HG03575 (cell line): ENCODE data around the gene ANXA9.

Experiments used
- ATAC-seq: cut with Tn5 transposase; IDR thresholded peaks from one replicate; pipeline ENCODE4 v1.9.1; 2021; ENCODE audit not compliant: unreplicated experiment, insufficient number of reproducible peaks, low FRiP score; ENCODE audit errors: extremely low read depth

Gene ANXA9

GRCh38 chr1:151000408-151000807 lies 18.3 kb downstream of the ANXA9 start:
- ATAC-seq: no peak

- ATAC-seq: no peak
Observed at GRCh38 chr1:151001602-151002001, 19.5 kb downstream of the ANXA9 start.

GRCh38 chr1:151002051-151002450 lies 20.0 kb downstream of the ANXA9 start:
- ATAC-seq: no peak

- no peak for ATAC-seq
Observed at GRCh38 chr1:151002611-151003010, 20.5 kb downstream of the ANXA9 start.

DNA sequence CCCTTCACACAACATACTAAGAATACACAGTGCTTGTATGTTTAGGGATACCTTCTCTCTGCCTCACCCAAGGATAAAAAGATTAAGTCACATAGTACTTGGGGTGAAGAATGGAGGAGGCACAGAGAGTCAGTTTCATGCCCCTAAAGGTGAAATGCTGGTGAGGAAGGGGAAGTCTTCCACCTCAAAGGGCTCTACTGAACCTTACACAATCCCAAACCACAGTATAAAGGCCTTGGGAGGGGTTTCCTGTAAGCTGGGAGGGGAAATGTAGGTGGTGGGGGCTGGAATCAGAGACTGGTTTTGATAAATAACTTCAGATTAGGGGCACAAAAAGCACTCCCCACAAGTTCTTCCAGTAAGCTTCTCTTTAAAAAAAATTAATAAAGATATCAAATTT lies 21.1 kb downstream of the ANXA9 start:
- no peak for ATAC-seq

- ATAC-seq: no peak
Observed at GRCh38 chr1:151005729-151006319, 23.7 kb downstream of the ANXA9 start.

DNA sequence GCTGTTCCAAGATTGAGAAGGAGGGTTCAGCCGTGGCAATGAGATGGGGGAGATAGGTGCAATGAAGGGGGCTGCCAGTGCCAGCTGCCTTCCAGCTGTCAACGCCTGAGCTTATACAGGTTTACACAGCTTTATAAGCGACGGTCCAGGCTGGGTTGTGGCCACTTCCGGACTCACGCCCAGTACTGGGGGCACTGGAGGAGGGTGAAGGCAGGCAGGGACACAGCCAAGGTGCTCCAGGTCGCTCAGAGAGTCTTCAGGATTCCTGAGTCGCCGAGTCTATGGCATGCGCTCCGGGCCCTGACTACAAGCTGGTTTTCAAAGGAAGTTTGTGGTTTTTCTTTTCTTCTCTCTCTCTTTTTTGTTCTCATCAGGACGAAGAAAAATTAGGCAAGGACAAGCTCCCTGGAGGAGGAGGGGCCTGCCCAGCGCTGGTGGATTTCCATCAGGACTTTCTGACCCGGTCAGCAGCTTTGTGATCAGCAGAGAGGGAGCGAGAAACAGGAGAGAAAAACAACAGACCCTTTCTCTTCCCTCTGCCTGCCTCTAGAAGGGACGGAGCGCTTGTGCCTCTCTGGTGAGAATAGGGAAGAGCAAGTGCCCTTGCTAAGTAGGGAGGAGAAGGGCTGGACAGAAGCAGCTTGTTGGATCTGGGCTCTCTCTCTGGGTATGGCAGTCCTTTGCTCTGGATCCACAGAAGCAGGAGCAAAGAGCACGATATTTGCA lies 24.4 kb downstream of the ANXA9 start, which contains the start of gene MINDY1:
Gene MINDY1 (minus strand): TSS at position 576 of the 726 bp plus-strand sequence. CDS start 4,285 bp downstream, outside the sequence.
- no peak for ATAC-seq

- no peak for ATAC-seq
Observed at GRCh38 chr1:151007853-151008243, 25.8 kb downstream of the ANXA9 start.

DNA sequence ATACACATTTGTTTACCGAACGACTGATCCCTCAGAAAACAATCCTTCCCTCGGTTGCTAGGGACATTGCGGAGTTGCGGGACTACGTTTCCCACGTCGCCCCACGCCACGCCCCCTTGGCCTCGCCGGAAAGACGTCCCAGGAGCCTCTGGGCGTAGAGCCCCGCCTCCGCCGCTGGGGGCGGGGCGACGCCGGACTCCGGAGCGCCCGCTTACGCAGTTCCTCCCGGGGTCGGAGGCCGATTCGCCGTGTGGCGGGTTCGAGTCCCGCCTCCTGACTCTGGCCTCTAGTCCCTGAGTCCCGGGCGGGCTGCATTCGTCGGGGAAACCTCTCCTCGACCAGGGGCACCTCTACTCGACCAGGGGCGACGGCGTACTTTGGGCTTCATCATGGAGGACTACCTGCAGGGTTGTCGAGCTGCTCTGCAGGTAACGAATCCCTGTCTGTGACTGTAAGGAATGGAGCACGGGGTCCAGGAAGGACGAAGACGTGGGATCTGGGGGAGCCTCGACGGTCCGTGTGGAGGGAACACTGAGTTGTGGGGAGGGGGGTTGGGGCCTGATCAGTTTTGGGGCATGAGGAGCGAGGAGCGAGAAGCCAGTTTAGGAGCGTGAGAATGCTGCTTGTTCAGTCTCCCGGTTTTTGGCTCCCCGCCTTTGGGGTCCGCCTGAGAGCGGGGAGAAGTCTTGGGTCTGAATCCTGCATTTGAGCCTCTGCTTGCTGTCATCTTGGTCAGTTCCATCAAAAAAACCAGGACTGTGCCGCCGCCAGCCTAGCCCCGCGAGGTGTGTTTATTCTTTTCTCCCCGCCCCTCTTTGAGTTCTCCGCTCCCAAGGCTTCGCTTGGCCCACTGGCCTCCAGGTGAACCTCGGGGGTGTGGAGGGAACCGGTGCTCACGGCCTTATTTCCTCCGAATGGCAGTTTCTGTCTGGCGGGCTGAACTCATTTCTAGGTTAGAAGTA lies 26.4 kb downstream of the ANXA9 start, which contains the start of gene PRUNE1:
Gene PRUNE1 (plus strand): TSS at position 206 of the 962 bp plus-strand sequence. CDS start 184 bp downstream, at position 390.
- no peak for ATAC-seq

DNA sequence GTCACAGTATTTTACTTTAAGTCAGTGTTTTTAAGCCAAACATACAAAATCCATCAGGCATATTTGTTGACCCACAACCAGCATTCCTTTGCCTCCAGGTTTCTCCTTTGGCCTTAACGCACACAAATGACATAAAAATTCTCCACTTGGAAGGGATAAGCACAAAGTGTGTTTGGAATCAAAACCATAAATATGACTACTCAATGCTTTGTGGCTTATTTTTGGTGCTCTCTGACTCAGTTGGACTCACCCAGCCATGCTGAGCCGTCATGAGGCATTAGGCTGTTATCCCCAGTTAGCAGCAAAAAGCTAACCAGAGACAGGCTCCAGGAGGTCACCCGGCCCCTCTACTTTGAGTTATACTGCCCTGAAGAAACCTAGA lies 27.1 kb downstream of the ANXA9 start:
- no peak for ATAC-seq

- no peak for ATAC-seq
Observed at GRCh38 chr1:151009674-151010345, 27.7 kb downstream of the ANXA9 start.

DNA sequence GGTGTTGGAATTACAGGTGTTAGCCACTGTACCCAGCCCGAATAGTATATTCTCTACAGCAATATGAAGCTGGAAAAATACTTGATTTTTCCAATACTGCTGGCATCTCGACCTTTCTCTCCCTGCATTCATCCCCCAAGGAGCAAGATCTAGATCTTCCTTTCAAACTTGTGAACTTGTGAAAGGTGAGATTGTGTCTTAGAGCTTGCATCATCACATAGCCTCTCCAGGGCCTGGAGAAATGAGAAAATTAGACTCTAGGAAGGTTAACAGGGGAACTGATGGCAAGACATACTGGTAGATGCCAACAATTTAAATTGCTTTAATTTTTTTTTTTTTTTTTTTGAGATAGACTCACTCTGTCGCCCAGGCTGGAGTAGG lies 28.2 kb downstream of the ANXA9 start:
- ATAC-seq: no peak

DNA sequence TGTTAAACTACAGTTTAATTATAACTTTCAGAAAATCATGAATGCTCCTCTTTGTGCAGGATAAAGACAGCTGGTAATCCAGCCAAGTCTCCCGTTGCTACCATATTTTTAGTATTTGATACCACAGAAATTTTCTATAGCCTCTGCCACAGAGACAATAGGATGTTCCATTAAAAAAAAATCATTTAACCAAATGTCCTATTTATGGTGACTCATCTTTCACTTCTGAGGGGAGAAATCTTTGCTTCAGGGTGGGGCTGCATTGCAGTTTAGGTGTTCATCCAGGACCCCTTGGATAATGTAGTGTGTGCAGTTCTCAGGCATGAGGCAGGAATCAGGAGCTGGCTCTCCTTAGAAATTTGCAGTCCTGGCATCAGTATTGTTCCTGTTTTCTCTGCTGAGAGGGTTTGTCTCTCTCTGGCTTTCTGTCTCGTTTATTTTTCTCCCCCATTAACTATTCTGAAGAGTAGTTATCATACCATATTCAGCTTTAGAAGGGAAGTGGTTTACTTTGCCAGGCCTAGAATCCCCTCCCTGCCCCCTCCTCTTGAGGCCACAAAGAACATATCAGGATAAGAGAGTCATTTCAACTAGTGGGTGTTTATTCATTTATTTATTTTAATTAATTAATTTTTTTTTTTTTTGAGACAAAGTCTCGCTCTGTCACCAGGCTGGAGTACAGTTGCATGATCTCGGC lies 29.2 kb downstream of the ANXA9 start:
- no peak for ATAC-seq

- ATAC-seq: no peak
Observed at GRCh38 chr1:151012684-151013471, 30.8 kb downstream of the ANXA9 start.

- no peak for ATAC-seq
Observed at GRCh38 chr1:151013518-151013917, 31.4 kb downstream of the ANXA9 start.

DNA sequence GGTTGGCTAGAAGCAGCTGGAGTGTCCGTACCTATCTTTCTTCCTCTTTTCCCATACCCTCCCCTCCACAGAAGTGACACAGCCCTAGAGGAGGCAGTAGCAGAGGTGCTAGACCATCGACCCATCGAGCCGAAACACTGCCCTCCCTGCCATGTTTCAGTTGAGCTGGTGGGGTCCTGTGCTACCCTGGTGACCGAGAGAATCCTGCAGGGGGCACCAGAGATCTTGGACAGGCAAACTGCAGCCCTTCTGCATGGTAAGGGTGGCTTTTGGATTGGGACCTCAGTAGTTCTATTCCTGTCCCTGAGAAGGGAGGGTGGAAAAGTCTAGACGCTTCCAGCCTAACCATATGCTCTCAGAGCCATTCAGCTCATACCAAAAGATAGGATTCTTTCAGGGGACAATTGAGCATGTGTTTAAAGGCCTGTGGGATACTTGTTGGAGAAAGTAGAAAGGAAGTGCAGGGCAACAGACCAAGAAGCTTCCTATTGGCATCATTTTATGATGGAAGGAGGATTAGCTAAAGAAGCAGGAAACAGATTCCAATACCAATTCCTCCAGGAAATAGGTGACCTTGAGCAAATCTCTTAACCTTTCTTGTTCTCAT lies 42.6 kb downstream of the ANXA9 start:
- ATAC-seq: no peak

GRCh38 chr1:151026460-151026859 lies 44.4 kb downstream of the ANXA9 start:
- ATAC-seq: no peak
